ENCODE measurements around the gene C1QTNF1.
"Not testable (repeated sequence)": the region's sequence is repeated elsewhere in the genome, so short reads cannot be mapped to it uniquely, and the experiment has no call there.

The C1QTNF1 gene

GRCh38 chr17:79006794-79007503, 17.0 kb upstream of the C1QTNF1 start:
- DNase-seq (ENCODE audit: low read depth): no peak

- DNase-seq (ENCODE audit: low read depth): no peak
These were observed 16.2 kb upstream of the C1QTNF1 start for GRCh38 chr17:79007504-79008381.

GRCh38 chr17:79008666-79009387, 15.1 kb upstream of the C1QTNF1 start:
- no peak for DNase-seq (ENCODE audit: low read depth)

GRCh38 chr17:79009397-79010303, 14.3 kb upstream of the C1QTNF1 start, which contains the start of gene CANT1:
TSS of gene CANT1 (minus strand) at chr17:79009764. CDS start at chr17:78997622, 12,142 bp downstream.
- DNase-seq (ENCODE audit: low read depth): peak; percentile 43

GRCh38 chr17:79010304-79010646, 13.7 kb upstream of the C1QTNF1 start:
- DNase-seq (ENCODE audit: low read depth): no peak

- no peak for DNase-seq (ENCODE audit: low read depth)
These were observed 12.4 kb upstream of the C1QTNF1 start for GRCh38 chr17:79011451-79012147.

- DNase-seq (ENCODE audit: low read depth): no peak
These were observed 11.3 kb upstream of the C1QTNF1 start for GRCh38 chr17:79012563-79013134.

- no peak for DNase-seq (ENCODE audit: low read depth)
These were observed 9.7 kb upstream of the C1QTNF1 start for GRCh38 chr17:79014158-79014758.

GRCh38 chr17:79017546-79018369, 6.2 kb upstream of the C1QTNF1 start:
- DNase-seq (ENCODE audit: low read depth): no peak

- DNase-seq (ENCODE audit: low read depth): no peak
These were observed 5.6 kb upstream of the C1QTNF1 start for GRCh38 chr17:79018370-79018695.

- no peak for DNase-seq (ENCODE audit: low read depth)
These were observed 4.7 kb upstream of the C1QTNF1 start for GRCh38 chr17:79019261-79019631.

- no peak for DNase-seq (ENCODE audit: low read depth)
These were observed 4.1 kb upstream of the C1QTNF1 start for GRCh38 chr17:79019632-79020584.

- no peak for DNase-seq (ENCODE audit: low read depth)
These were observed 3.2 kb upstream of the C1QTNF1 start for GRCh38 chr17:79020631-79021301.

GRCh38 chr17:79021929-79022328, 2.0 kb upstream of the C1QTNF1 start:
- not testable (repeated sequence) for DNase-seq (ENCODE audit: low read depth)

GRCh38 chr17:79022507-79022991, 1.4 kb upstream of the C1QTNF1 start:
- no peak for DNase-seq (ENCODE audit: low read depth)

- no peak for DNase-seq (ENCODE audit: low read depth)
These were observed 726 bp upstream of the C1QTNF1 start for GRCh38 chr17:79023180-79023705.
